OCI-M2 (cell line): ENCODE measurements around the gene ARSB.
"Not testable (repeated sequence)": the region's sequence is repeated elsewhere in the genome, so short reads cannot be mapped to it uniquely, and the experiment has no call there.

Experiments
- DNase-seq: peaks from one replicate; lab custom pipeline; 2025; ENCODE audit not compliant: unreplicated experiment; lab: John Stamatoyannopoulos, UW

ARSB gene

DNA sequence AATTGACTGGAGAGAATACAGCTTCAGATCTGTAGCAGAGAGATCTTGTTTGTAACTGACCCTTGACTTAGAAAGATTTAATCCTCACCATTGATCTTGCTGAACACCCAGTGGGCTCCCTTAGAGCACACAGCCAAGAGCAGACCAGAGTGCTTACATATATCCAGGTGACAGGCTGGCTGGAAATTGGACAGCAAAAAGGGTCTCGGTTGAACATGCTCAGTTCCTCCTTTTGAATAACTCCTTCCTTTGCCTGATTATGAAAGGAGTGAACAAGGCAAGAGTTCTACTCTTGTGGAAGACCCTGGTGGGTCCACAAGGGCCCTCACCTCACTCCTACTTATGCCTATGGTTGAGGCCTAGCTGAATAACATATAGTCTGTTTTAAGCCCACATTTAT is 202.4 kb downstream of the ARSB start:
- DNase-seq, result no peak

DNA sequence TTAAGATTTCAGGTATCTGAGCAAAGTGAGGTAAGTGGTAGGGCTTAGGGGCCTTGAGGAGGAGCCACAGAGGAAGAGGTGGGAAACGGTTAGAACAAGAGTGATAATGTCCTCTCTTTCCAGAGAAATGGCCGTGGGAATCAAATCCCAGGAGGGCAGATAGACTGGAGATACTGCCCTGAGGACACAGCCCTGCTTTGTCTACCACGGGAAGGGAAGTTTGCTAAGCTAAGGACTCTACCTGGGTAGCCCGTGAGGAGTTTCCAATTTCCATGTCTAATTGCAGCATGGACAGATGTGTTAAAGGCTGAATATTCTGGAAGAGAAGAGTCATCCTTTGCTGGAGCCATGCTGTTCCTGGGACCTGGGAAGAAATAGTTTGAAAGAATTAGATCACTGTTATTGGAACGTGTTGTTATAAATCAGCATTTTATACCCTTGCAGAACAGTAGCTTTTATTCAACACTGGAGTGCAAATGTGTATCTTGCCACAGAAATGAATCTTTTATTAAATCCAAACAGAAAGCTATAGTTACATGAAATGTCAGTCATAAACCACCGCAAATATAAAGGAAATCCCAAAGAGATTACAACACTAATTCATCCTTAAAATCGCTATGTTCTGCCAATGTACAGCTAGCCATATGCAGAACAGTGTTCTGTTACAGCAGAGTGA is 203.4 kb downstream of the ARSB start:
- DNase-seq, result no peak

DNA sequence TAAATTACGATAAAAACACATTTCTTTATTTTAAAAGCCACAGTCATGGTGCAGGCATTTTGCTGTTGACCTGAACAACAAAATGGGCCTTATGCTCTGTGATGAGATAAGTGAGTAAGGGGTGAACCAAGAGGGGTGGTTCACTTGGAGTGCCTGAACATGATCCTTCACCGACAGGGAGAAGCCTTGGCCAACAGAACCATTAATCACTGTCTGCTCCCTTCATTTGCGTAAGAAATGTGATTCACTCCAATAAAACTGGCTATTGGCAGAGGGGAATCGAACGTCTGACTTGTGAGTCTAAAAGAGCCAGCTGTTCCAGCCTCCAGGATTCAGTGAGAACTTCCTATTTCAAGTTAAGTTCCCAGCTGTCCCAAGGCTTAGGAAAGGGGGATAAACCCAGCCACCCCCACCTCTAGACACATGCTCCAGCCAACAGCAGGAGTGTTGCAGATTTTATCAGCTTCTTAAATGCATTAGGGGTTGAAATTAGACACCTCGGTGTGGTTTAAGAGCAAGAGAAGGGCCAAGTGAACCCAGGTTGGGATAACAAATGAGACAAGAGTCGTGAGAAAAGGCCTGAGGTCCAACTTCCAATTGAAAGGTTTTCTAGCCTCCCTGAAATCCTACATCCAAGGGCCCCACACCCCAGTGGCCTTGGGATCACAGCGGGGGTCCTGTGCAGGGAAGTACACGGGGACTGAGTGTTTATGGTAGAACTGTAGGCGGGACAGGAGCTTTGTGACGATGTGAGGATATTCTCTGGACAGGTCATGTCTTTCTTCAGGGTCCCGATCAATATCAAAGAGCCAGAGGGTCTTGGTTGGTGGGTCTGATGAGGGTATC is 205.1 kb downstream of the ARSB start:
- no peak for DNase-seq

GRCh38 chr5:78779262-78779661 is 205.8 kb downstream of the ARSB start:
- no peak for DNase-seq

- no peak for DNase-seq
Observed at GRCh38 chr5:78778538-78778937, 206.6 kb downstream of the ARSB start.

DNA sequence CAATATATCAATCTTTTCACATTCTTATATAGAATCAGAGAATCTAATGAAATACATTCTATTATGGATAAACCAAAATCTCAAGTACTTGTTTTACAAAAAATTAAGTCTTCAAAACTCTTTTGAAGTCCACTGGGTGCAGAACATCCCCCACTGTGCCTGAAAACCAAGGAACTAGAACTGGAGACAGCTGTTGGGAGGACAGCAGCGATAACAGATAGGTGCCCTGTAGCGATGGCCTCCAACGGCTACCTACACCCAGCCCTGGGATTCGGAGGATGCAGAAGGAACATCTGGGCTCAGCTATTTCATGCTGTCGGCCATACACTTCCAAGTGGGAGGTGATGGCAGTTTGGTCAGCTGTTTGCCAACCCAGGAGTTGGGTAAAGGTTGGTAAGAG is 207.2 kb downstream of the ARSB start:
- no peak for DNase-seq

DNA sequence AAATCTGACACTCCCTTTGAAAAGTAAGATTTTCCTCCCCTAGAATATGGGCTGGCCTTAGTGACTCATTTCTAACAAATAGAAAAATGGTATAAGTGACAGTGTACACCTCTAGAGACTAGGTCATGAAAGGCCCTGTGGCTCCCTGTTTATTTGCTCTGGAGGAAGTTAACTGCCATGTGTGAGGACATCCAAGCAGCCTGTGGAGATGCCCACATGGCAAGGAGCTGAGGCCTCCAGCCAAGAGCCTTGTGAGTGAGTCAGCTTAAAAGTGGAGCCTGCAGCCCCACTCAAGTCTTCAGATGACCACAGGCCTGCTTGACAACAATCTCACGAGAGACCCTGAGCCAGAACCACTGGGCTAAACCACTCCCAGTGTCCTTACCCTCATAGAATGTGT is 208.5 kb downstream of the ARSB start:
- no peak for DNase-seq

- no peak for DNase-seq
Observed at GRCh38 chr5:78773655-78774054, 211.5 kb downstream of the ARSB start.

DNA sequence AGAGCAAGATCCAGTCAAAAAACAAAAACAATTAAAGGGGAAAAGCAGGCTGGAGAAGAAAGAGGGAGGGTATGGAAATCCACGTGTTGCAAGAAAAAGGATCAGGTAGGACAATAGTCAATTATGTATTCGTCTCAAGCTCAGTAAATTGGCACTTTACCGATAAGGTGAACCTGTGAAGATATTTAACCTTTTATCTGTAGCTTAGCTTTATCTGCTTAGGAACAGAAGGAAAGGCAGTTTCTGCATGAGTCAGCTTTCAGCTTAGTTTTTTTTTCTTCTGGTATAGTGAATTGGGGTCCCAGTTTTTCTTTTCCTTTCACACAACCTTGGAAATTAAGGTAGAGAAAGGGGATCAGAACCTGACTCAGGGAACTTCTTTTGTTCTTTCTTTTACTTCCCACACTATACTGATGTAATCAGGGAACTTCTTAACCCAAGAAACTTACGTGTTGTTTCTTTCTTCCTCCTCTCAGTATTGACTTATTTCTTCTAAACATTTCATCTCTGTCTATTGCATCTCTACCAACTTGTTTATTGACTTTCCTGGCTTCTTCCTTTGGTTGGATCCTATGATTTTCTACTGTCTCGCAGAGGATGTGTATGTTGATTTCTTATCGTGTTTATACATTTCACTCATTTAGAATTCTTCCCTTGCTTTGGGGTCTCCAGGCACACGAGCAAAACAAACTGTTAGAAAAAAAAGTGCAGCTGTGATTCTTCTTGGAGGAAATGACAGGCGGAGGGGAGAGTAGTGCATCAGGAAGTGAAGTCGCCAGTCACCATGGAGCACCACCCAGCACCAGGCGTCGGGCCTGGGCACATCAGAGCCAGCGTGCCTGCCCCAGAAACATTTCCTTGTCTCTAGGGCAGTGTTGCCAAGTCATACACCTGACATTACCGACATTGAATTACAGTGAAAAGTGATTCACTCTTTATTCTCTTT is 213.6 kb downstream of the ARSB start:
- DNase-seq, result no peak

GRCh38 chr5:78768781-78769380 is 216.2 kb downstream of the ARSB start:
- DNase-seq, result no peak

GRCh38 chr5:78766412-78766762 is 218.7 kb downstream of the ARSB start:
- DNase-seq, result no peak

- DNase-seq, result no peak
Observed at GRCh38 chr5:78765756-78766411, 219.2 kb downstream of the ARSB start.

GRCh38 chr5:78765116-78765515 is 220.0 kb downstream of the ARSB start:
- DNase-seq, result no peak

GRCh38 chr5:78763659-78764189 is 221.4 kb downstream of the ARSB start:
- DNase-seq, result no peak

DNA sequence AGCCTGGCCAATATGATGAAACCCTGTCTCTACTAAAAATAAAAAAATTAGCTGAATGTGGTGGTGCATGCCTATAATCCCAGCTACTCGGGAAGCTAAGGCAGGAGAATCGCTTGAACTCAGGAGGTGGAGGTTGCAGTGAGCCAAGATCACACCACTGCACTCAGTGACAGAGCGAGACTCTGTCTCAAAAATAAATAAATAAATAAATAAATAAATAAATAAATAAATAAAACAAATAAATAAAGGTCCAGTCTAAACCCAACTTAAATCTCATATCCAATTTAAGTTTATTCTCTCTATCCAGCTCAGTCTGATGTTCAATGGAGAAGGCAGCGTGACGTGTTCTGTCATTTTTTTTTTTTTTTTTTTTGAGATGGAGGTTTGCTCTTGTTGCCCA is 222.4 kb downstream of the ARSB start:
- DNase-seq, result not testable (repeated sequence)

- DNase-seq, result no peak
Observed at GRCh38 chr5:78761840-78762239, 223.3 kb downstream of the ARSB start.

DNA sequence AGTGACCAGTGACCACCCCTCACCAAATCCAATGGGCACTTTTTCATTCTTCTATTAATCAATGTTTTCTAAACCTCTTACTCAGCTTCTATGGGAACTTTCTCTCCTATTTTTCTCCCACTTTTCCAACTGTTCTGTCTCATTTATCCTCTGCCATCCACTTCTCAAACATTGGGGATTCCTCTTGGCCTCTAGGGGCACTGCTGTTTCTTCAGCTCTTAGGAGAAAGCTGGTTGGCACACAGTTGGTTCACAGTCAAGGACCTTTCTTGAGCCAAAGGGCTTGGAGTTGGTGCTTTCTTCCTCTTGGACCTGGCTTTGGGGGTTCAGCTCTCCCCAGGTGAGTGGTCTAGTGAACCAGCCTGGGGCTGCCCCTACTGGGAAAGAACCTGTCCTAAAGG is 224.3 kb downstream of the ARSB start:
- no peak for DNase-seq

- DNase-seq, result no peak
Observed at GRCh38 chr5:78760366-78760765, 224.7 kb downstream of the ARSB start.

GRCh38 chr5:78758169-78758839 is 226.8 kb downstream of the ARSB start:
- no peak for DNase-seq
